IPS DF 19.7 (cell line): ENCODE data around the gene SSH2.
A peak's percentile ranks its signal among the peaks of the same experiment; 100 is the strongest.

Source experiments
- DNase-seq: peaks from one replicate; pipeline ENCODE4 v3.0.0-alpha.2; 2013; ENCODE audit warnings: low read depth, low spot score

SSH2 gene

DNA sequence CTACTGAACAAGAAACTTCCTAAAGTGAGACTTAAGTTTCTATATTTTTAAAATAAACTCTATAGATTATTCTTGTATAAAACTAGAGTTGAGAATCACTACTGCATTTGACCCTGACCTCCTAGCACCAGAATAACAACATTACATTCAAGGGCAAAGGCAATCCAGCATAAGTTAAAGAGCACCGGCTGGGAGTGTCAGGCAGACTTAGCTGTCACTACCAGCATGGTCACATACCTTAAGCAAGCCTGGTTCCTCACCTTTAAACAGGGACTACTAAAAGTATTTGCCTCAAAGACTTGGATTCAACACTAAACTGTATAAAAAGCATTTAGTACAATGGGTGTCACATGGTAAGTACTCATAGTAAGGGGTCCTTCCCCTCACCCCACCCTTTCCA lies 90.4 kb downstream of the SSH2 start:
- no peak for DNase-seq

DNA sequence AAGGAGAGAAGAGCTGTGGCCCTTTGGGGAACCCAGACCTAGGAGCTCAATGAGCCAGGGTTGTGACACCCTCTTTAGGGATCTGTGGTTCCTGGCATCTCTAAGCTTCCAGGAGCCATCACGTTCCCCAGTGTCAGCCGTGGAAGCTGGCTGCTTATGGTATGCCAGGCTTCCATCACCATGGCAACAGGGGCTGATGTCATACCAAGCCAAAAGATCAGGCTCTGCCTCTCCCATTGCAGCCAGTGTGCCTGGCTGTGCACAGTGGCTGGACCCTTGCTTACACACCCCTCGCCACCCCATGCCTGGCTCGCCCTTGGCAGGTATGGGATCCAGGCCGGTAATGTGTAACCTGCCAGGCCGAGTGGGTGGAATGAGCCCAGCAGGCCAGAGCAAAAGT lies 91.1 kb downstream of the SSH2 start:
- DNase-seq = peak; percentile 45

DNA sequence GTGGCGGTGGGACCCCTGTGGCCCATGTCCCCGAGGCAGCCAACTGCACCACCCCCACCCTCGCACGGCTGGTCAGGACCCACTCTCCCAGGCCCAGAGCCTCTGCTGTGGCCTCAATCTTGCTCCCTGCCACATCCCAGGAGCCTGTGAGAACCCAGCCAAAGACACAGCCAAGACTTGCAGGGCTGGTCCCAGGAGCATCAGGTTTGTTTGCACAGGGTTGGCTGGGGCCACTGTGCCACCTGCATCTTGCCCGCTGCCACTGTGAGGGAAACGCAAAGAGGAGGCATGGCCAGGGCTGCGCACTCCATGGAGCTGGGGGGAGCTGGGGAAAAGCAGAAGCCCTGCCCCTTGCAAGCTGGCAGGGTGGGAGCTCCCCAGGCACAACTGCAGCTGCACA lies 92.5 kb downstream of the SSH2 start:
- DNase-seq = no peak

DNA sequence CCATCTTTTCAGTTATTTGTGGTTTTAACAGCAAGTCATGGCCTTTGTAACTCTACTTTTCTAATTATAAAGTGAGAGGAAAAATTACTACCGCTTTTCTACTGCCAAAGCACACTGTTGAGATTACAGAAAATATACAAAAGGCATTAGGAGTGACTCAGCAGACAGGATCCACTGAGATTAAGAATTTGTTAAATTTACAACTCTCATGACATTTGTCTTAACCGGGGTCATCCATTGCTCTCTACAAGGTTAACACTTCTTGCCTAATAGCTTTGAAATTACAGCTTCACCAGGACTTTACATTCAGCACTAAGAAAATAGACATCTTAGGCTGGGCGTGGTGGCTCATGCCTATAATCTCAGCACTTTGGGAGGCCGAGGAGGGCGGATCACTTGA lies 93.4 kb downstream of the SSH2 start:
- DNase-seq = no peak

DNA sequence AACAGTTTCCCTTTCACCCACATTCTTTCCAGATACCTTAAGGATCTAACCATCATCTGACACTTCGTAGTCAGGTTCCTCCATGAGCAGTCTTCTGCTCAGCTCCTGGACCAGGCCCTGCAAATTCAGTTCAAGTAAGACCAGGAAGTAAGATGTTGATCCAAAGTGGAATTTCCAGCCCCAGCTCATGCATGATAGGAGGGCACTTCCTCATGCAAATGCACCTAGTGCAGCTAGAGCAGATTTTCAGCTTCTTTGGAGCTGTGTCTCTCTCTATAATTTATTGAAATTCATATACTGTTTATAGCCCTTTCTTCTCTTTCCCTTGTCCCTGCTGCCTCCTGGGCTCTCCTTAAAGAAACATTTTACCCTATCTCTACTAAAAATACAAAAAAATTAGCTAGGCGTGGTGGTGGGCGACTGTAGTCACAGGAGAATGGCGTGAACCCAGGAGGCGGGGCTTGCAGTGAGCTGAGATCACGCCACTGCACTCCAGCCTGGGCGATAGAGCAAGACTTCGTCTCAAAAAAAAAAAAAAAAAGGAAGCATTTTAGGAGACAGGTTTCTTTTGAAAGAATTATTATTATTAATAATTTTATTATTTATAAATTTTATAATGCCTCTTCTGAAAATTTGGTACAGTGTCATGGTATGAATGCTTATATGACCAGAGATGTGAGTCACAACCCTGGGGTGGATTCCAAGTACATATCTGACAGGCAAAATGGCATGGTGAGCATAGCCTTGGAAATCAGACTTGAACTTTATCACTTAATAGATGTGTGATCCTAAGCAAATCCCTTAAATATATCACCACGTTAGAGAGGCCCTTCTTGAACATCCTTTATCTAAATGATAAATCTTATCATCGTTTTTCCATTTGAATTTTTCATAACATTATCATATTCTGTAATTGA lies 94.3 kb downstream of the SSH2 start:
- DNase-seq = no peak

DNA sequence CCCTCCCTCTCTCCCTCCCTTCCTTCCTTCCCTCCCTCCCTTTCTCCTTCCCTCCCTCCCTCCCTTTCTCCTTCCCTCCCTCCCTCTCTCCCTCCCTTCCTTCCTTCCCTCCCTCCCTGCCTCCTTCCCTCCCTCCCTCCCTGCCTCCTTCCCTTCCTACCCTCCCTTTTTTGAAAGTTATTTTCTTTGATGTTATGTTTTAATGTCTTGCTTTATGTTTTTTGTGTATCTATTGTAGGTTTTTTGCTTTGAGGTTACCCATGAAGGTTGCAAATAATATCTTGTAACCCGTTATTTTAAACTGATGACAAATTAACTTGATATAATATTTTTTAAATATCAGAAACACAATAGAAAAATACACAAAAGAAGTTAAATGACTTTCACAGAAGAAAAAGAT lies 96.2 kb downstream of the SSH2 start:
- no peak for DNase-seq

DNA sequence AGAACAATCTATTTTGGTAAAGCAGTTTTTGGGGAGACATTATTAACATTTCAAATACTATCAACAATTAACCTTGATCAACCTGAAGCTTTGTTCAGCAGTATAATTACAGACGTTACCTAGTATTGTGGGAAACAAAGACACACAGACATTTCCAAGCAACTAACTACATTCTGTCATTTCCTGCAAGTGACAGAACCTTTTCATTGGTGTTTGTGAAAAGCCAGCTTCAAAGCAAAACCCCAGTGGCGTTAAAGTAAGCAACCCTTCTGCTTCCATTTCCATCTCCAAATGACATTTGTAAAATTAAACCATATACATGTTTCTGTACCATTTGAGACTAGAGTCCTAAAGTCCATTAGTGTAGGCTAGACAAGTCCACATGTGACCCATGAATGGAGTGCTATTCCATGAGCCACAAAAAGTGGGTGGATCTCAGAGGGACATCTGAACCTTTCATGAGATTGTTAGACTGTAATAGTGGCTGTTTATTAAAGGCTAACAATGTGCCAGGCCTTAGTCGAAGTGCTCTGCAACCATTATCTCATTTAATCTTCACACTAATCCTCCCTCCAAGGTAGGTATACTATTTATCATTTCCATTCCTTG lies 101.2 kb downstream of the SSH2 start:
- no peak for DNase-seq

DNA sequence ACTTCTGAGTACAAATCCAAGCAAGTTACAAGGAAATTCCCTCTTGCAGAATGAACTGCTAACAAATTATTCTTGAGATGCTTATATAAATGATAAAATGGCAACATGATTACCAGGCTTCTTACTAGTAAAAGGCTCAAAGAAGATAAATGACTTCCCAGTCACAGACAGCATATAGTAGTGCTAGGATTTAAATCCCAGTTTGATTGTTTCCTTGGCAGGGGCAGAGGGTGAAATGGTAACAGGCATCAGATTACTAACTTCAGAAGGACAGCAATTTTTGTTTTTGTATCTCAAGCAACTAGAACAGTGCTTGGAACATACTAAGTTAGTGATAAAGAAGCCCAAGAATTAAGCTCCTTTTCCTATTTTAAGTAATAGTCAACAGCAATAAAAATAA lies 102.8 kb downstream of the SSH2 start:
- no peak for DNase-seq

DNA sequence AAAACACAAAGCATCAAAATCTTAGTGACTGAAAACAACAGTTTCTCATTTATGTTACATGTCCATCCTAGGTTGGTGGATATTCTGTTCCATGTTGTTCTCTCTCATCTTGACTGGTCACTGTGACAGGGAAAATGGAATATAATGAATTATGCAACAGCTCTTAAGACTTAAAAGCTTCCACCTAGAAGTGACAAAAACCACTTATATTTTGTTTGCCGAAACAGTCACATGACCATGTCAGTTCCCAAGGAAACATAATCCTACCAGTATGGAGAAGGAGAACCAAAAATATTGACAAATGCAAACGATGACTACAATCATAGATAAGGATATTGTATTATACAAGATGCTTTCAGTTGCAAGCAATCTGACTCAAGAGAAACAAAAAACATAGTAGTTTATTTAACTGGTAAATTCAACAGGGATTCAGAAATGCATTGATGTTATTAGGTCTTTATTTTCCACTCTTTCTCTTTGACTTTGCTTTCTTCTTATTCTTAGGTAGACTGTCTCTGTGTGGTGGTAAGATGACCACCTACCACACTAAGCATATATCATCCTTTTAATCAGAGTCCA lies 103.8 kb downstream of the SSH2 start:
- no peak for DNase-seq

DNA sequence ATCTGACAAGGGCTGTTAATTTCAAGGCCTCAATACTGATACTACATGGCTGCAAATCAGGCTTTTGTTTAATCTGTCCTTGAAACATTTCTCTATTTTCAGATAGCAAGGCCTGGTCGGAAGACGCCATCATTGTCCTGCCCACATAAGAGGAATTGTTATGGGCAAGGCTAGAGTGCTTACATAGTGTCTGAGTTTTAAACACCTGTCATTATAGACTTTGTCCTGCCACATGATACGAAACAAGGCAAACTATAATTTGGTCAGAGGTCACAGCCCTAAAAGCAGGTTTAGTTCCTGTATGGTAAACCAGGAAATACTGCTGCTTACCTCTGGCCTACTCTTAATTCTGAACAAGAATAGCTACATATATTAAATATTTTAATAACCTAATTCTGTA lies 104.4 kb downstream of the SSH2 start:
- DNase-seq = no peak

DNA sequence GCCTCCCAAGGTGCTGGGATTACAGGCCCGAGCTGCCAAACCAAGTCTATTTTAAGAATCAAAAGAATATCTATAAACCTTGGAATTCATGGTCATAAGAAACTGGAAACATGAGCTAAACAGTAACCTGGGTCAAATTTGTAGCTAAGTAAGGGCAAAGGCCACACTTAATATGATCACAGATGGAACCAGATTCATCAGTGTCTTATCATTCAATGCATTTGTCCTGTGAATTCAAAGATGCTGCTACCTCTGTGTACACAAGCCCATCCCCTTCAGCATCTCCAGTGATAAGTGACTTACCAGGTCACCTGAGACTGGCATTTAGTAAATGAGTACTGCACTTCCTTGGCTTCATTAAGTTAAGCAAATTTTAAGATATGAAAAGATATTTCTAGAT lies 108.1 kb downstream of the SSH2 start:
- DNase-seq = no peak

DNA sequence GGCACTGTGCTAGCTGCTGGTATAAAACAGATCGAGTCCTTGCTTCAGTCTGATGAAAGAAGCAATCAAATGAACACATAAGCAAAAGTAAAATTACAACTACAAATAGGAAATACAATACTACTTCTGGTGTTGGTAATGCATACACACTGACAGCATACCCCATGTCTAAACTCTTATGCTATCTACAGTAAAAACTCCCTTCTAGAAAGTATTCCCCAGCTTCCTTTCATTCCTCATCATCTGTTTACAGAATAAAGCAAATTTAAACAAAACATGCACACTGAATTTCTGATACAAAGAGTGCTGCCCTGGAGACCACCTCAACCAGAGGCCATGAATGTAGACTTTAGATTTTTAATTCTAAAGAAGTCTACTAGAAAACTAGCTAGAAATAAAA lies 109.6 kb downstream of the SSH2 start:
- DNase-seq = no peak

DNA sequence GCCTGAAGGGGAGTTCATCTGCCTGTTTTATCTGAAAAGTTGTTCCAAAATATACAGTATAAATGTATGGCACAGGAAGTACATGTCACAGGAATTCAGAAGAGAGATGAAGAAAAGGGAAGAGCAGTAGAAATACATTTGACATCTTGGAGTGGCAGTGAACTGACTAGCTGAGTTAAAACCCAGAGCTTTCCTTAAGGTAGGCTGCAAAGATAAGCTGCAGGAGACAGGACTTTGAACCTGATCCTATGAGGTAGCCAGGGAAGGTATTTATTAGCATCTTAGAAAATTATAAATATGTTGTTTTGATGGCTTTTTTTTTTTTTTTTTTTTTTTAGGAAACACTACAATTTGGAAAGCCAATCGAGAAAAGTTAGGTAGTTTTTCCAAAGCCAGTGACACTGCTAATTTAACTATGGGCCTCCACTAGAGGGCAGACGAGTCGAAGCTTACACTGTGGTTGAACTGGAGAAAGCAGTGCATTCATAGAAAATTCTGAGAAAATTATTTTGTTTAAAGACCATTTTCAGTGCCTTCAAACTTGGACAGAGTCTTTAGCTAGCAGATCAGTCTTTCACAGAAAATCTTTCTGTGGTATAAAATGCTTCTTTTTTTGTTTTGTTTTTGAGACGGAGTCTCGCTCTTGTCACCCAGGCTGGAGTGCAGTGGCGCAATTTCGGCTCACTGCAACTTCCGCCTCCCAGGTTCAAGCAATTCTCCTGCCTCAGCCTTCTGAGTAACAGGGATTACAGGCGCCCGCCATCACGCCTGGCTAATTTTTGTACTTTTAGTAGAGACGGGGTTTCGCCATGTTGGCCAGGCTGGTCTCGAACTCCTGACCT lies 122.3 kb downstream of the SSH2 start:
- DNase-seq = no peak

DNA sequence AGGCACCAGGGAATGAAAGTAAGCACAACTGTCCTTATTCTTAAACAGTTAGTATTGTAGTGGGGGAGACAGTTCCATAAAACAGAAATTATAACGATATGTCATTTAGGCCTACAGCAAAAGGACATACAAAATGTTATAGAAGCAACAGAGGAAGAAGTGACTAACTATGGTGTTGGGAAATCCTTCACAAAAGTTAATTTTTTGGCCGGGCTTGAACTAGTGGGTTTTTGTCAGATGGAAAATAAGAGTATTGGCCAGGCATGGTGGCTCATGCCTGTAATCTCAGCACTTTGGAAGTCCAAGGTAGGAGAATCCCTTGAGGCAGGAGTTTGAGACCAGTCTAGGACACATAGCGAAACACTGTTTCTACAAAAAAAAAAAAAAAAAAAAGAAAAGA lies 127.8 kb downstream of the SSH2 start:
- no peak for DNase-seq

DNA sequence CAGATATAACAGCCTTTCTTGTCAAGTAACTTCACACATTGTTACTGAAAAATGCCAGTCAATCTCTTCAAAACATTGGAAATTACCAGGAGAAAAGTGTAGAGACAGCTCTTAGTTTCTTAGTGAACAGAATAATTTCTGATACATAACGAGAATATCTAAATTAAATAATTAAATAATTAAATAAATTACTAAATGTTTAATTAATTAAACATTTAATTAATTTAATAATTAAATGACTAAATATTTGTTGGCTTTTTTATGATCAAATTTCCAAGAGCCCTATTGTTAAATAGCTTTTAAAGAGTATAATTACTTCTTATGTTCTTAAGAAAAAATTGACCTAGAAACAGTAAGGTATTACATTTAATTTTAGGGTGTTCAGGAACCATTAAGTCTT lies 129.6 kb downstream of the SSH2 start:
- DNase-seq = no peak

DNA sequence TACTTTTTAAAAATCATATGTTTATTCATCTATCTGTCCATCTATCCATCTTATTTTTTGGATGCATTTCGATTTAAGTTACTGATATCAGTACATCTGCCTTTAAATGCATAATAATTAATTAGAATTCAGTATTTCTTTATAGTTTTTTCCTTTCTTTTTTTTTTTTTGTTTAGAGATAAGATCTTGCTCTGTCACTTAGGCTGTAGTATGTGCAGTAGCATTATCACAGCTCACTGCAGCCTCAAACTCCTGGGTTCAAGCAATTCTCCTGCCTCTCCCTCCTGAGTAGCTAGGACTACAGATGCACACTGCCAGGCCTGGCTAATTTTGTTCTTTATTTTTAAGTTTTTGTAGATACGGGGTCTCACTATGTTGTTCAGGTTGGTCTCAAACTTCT lies 133.4 kb downstream of the SSH2 start:
- DNase-seq = no peak

DNA sequence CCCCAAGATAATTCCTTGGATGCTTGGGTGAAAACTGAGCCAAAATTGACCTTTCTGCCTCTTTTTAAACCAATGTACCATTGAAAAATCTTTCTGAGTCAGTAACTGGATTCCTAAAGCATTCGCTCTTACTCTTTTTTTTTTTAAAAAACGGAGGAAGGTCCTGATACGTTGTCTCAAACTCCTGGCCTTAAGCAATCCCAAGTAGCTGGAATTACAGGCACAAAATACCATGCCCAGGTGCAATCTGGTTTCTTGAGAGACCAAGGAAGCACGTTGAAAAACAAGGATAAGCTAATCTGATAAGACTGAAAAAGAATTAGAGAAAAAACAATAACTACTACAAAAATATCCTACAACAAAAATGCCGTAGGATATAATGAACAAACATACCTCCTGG lies 136.5 kb downstream of the SSH2 start:
- DNase-seq = no peak

DNA sequence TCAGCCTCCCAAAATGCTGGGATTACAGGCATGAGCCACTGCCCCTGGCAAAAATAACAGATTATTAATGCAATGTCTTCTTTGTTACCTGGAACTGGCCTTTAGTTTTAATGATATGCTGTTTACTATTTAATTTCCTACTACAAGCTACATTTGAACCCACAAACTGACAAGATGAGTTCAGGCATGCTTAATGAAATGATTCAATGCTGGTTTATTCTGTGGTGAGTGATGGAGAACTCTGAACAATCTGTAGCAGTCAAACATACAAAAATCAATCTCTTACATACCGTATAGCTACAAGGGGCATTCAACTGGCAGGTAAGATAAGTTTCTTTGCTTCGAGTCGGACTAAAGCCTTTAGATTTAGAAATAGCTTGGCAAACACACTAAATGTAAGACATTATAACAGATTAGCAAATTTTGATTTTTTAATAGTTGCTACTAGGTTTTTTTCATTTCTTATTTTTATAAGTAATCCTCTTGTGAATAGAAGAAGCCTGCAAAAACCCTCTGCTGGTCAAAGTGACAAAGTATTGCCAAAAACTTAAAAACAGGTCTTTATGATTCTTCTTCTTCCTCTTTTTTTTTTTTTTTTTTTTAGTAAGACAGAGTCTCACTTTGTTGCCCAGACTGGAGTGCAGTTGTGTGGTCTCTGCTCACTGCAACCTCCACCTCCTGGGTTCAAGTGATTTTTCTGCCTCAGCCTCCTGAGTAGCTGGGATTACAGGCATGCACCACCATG lies 138.5 kb downstream of the SSH2 start:
- DNase-seq = no peak

DNA sequence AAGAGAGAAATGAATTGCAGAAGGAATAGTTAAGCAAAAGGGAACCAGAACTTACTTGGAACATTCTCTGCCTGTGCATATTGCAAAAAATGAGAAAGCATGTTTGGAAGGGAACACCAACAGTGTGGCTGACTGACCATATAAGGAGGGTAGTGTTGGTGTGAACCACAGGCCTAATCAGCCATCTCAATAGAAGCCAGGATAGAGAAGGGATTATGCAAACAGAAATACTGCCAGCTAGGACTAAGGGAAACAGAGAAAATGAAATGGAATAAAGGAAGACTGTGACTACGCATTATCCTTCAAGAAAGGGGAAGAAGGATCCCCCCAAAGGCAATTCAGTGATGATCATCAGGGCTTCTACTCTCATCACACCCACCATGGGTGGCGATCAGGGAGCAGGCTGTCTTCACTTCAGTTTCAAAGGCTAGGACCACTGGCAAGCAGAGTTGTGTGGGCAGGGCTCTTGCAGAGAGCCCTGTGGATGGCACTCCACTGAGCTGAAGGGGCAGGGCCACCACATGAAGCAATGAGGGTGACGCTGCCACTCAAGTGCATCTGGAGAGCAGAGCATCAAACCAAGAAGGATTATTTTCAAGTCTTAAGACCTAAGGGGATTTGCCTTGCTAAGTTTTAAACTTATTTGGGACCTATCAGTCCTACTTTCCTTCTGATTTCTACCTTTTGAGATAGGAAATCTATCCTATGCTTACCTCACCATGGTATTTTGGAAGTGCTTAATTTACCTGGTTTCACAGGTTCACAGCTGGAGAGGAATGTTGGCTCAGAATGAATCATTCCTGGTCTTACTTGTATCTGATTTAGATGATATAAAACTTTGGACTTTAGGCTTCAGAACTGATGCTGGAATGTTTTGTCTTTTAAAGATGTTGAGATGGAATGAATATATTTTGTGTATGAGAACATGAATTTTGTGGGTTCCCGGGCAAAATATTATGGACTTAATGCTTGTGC lies 140.5 kb downstream of the SSH2 start:
- no peak for DNase-seq

DNA sequence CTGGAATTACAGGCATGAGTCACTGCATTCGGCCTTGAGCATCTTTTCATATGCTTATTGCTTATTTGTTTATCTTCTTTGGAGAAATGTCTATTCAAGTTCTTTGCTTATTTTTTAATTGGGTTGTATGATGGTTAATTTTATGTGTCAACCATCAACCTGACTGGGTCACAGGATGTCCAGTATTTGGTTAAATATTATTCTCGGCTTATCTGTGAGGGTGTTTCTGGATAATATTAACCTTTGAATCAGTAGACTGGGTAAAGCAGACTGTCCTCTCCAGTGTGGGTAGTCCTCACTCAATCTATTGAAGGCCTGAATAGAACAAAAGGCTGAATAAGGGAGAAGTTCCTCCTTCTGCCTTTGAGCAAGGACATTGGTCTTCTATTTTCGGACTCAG lies 142.0 kb downstream of the SSH2 start:
- no peak for DNase-seq
